Panc1 (cell line): Measurements from ENCODE around the gene OTOP2. TPM values are rescaled to one million over a fixed set of nuclear protein-coding genes. Genes with fewer than 3 reads are reported as not detected.

Experiments used
- ATAC-seq: fragments of 200-7000 bp; cut with Tn5 transposase; 2 replicates; pipeline ENCODE4 v1.9.1; 2020; ENCODE audit warnings: mild to moderate bottlenecking, moderate library complexity
- BruUV-seq: library from RNA; stranded (reverse); fragments of 400-500 nt; replicated peaks from 2 replicates; lab custom pipeline; 2021; lab: Mats Ljungman, UMichigan
- CTCF ChIA-PET: fragments of 300-600 bp; sonication (Branson Sonifier 250); formaldehyde crosslinking; loops from one replicate; lab custom pipeline; 2022; ENCODE audit warnings: antibody characterized with exemption; lab: Charles Lee
- POLR2A ChIA-PET: fragments of 300-600 bp; sonication (Branson Sonifier 250); formaldehyde crosslinking; loops from one replicate; lab custom pipeline; 2022; ENCODE audit warnings: antibody characterized with exemption; lab: Charles Lee
- DNase-seq: peaks from one replicate; pipeline ENCODE4 v3.0.0-alpha.2; 2010; ENCODE audit warnings: low read depth, low spot score
- H3K27ac ChIP-seq: 2 replicates; pipeline ENCODE4 v1.5.1; 2011; ENCODE audit warnings: mild to moderate bottlenecking, low read length, inconsistent platforms
- H3K27me3 ChIP-seq: fragments of 200-500 bp; sonication (Bioruptor generic); 2 replicates; pipeline ENCODE4 v1.6.0; 2014; ENCODE audit warnings: low read length, inconsistent platforms; ENCODE audit not compliant: control insufficient read depth, insufficient read depth
- H3K36me3 ChIP-seq: fragments of 200-500 bp; sonication (Bioruptor generic); 2 replicates; pipeline ENCODE4 v1.5.1; 2014; ENCODE audit warnings: inconsistent platforms, mild to moderate bottlenecking, low read length, moderate library complexity; ENCODE audit not compliant: control insufficient read depth, insufficient read depth
- H3K4me1 ChIP-seq: 2 replicates; pipeline ENCODE4 v1.5.1; 2011; ENCODE audit warnings: inconsistent platforms, mild to moderate bottlenecking, low read length, moderate library complexity; ENCODE audit not compliant: control insufficient read depth, insufficient read depth
- H3K4me3 ChIP-seq, 2 experiments: 2 replicates each; pipeline ENCODE4 v1.5.1; 2011 to 2012; ENCODE audit warnings: low read depth in 2 of 2, low read length in 2 of 2, mild to moderate bottlenecking in 2 of 2, inconsistent platforms in 1 of 2, moderate library complexity in 1 of 2
- H3K9me3 ChIP-seq: fragments of 200-500 bp; sonication (Bioruptor generic); 2 replicates; pipeline ENCODE4 v1.5.1; 2014; ENCODE audit warnings: low read depth, mild to moderate bottlenecking, inconsistent platforms, low read length, moderate library complexity; ENCODE audit not compliant: control insufficient read depth, insufficient read depth
- POLR2AphosphoS5 ChIP-seq: IDR thresholded peaks from 2 replicates; pipeline ENCODE4 v1.6.1; 2012; ENCODE audit warnings: mild to moderate bottlenecking, low read depth, low read length, moderate library complexity
- SIN3A ChIP-seq: IDR thresholded peaks from 2 replicates; pipeline ENCODE4 v1.6.1; 2012; ENCODE audit warnings: low read depth, mild to moderate bottlenecking, low read length, moderate library complexity, borderline replicate concordance; ENCODE audit not compliant: insufficient read depth
- TCF7L2 ChIP-seq: IDR thresholded peaks from 2 replicates; pipeline ENCODE4 v1.6.1; 2011; ENCODE audit warnings: mild to moderate bottlenecking, low read depth, low read length, inconsistent platforms
- in situ Hi-C: cut with HindIII; loops from 2 replicates; pipeline ENCODE4 v1.10.0; 2016; ENCODE audit warnings: low sequenced_read_pairs, low pct_unique_long_range_greater_than_20kb
- intact Hi-C: fragments of 100-400 bp; cut with micrococcal nuclease; formaldehyde crosslinking; loops from one replicate; pipeline ENCODE4 v1.10.0; 2022; ENCODE audit not compliant: unreplicated experiment
- total RNA-seq: library from RNA; stranded (reverse); gene quantifications from one replicate; pipeline ENCODE4 v1.2.1, GENCODE V29; 2021; ENCODE audit not compliant: unreplicated experiment
- TF ChIP-seq, protein P1 (sequence below), 2 experiments: IDR thresholded peaks; 2 replicates each; pipeline ENCODE4 v1.6.1; 2011 to 2012; ENCODE audit warnings: low read depth in 2 of 2, control low read depth in 1 of 2, low read length in 1 of 2, mild to moderate bottlenecking in 1 of 2, moderate library complexity in 1 of 2; ENCODE audit not compliant: insufficient read depth in 1 of 2
- TF ChIP-seq, protein P2 (sequence below): fragments of 450-650 bp; IDR thresholded peaks from 2 replicates; pipeline ENCODE4 v1.5.1; 2017; ENCODE audit warnings: mild to moderate bottlenecking

OTOP2 gene
- total RNA-seq, 1 experiment from 2014 or later, result not detected

DNA sequence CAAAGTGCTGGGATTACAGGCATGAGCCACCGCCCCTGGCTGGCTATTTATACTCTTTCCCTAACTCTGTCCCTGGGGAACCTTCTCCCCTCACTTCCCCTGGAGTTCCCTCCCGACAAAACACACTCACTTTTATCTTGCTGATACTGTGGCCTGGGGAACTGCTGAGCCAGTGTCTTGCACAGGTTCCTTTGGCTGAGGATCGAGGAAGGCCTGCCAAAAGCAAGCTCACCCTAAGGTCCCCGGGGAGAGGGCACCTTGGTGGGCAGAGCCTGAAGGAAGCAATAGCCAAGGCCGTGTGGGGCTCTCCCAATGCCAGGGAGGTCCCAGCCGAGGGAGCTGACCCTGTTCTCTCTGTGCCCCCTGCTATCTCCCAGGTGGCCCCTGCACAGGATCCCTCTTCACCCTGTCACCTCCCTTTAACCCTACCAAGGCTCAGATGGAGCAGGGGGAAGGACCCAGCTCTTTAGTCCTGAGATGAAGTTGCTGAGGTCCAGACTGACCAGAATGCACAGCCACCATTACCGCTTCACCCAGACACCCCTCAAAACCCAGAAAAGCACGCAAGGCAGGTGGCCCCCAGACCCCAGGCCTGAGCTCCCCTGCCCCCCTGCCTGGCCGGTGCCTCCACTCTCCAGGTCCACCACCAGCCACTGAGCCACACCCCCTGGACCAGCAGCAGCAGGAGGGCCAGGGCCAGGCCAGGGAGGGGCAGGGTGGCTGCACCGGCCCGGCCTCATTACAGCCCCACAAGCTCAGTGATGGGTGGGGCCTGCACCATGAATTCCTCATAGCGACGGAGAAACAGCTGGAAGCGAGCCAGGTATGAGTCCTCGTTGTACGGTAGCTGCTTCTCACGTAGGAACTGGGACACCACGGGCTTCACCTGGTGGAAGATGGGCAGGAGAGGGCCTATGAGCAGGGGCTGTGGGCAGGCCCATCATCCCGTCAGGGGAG is 46.2 kb upstream of the OTOP2 start:
- DNase-seq, result no peak

GRCh38 chr17:74878658-74879057 is 45.4 kb upstream of the OTOP2 start:
- no peaks in the 10 kb centered on the region for H3K9me3 ChIP-seq
- POLR2A ChIA-PET, result no interaction called here
- intact Hi-C loops (no loop called here), in situ Hi-C loops (no loop called here)
- CTCF ChIA-PET, result no interaction called here
- DNase-seq (no peak), ATAC-seq (no peak)
- no peak overlapping the region for H3K27ac ChIP-seq
- H3K4me3 ChIP-seq, result no peak overlapping the region
- BruUV-seq, result no TSS peak
- no peaks in the 10 kb centered on the region for H3K27me3 ChIP-seq
- H3K36me3 ChIP-seq, result peaks cover 1% of the 10 kb centered on the region; the same call in 1 of the 2 replicates
- peaks cover 6% of the 10 kb centered on the region for H3K4me1 ChIP-seq
- TF ChIP-seq, protein P1, sequence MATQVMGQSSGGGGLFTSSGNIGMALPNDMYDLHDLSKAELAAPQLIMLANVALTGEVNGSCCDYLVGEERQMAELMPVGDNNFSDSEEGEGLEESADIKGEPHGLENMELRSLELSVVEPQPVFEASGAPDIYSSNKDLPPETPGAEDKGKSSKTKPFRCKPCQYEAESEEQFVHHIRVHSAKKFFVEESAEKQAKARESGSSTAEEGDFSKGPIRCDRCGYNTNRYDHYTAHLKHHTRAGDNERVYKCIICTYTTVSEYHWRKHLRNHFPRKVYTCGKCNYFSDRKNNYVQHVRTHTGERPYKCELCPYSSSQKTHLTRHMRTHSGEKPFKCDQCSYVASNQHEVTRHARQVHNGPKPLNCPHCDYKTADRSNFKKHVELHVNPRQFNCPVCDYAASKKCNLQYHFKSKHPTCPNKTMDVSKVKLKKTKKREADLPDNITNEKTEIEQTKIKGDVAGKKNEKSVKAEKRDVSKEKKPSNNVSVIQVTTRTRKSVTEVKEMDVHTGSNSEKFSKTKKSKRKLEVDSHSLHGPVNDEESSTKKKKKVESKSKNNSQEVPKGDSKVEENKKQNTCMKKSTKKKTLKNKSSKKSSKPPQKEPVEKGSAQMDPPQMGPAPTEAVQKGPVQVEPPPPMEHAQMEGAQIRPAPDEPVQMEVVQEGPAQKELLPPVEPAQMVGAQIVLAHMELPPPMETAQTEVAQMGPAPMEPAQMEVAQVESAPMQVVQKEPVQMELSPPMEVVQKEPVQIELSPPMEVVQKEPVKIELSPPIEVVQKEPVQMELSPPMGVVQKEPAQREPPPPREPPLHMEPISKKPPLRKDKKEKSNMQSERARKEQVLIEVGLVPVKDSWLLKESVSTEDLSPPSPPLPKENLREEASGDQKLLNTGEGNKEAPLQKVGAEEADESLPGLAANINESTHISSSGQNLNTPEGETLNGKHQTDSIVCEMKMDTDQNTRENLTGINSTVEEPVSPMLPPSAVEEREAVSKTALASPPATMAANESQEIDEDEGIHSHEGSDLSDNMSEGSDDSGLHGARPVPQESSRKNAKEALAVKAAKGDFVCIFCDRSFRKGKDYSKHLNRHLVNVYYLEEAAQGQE (IDR thresholded peaks at IDR 0.05; ENCODE audit: insufficient read depth in 1 of 2, low read depth in 2 of 2, low read length in 1 of 2), result no peak
- TF ChIP-seq, protein P2, sequence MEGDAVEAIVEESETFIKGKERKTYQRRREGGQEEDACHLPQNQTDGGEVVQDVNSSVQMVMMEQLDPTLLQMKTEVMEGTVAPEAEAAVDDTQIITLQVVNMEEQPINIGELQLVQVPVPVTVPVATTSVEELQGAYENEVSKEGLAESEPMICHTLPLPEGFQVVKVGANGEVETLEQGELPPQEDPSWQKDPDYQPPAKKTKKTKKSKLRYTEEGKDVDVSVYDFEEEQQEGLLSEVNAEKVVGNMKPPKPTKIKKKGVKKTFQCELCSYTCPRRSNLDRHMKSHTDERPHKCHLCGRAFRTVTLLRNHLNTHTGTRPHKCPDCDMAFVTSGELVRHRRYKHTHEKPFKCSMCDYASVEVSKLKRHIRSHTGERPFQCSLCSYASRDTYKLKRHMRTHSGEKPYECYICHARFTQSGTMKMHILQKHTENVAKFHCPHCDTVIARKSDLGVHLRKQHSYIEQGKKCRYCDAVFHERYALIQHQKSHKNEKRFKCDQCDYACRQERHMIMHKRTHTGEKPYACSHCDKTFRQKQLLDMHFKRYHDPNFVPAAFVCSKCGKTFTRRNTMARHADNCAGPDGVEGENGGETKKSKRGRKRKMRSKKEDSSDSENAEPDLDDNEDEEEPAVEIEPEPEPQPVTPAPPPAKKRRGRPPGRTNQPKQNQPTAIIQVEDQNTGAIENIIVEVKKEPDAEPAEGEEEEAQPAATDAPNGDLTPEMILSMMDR, result no peak
- no peak for TF ChIP-seq POLR2AphosphoS5
- no peak for TF ChIP-seq TCF7L2
- TF ChIP-seq SIN3A, result no peak

More for the DNA sequence above, 46.2 kb upstream of the OTOP2 start:
- in situ Hi-C loops (no loop called here), intact Hi-C loops (no loop called here)
- H3K27ac ChIP-seq, result no peak overlapping the region
- H3K9me3 ChIP-seq, result no peaks in the 10 kb centered on the region
- no peak for ATAC-seq
- H3K4me1 ChIP-seq, result peaks cover 6% of the 10 kb centered on the region
- no peaks in the 10 kb centered on the region for H3K27me3 ChIP-seq
- peaks cover 2% of the 10 kb centered on the region; the same call in 1 of the 2 replicates for H3K36me3 ChIP-seq
- no peak for TF ChIP-seq TCF7L2
- no peak for TF ChIP-seq POLR2AphosphoS5
- no peak overlapping the region for H3K4me3 ChIP-seq
- POLR2A ChIA-PET, result interaction anchor here (0.9 kb wide), 1 partner anchor 16 kb away, joined by 10 read pairs; no protein-coding TSS in a partner anchor
- BruUV-seq, result no TSS peak
- CTCF ChIA-PET, result interaction anchor here (0.7 to 0.8 kb wide), 2 partner anchors 10 to 13 kb away, joined by 3 to 4 read pairs; no protein-coding TSS in a partner anchor
